NB4 (cell line): Measurements from ENCODE around the gene ACBD6.

Experiments
- DNase-seq: peaks from one replicate; pipeline ENCODE4 v3.0.0; 2010; ENCODE audit warnings: low read depth
- H3K4me3 ChIP-seq: one replicate; pipeline ENCODE4 v1.5.1; 2011; ENCODE audit warnings: mild to moderate bottlenecking, low read depth, low read length, moderate library complexity
- MYC ChIP-seq: IDR thresholded peaks from 2 replicates; pipeline ENCODE4 v1.6.1; 2011; ENCODE audit warnings: low read depth, low read length
- POLR2A ChIP-seq: IDR thresholded peaks from 2 replicates; pipeline ENCODE4 v1.6.1; 2011; ENCODE audit warnings: mild to moderate bottlenecking; ENCODE audit not compliant: insufficient read length; ENCODE audit errors: extremely low read depth
- TF ChIP-seq, protein P1 (sequence below): IDR thresholded peaks from one replicate; pipeline ENCODE4 v1.5.1; 2012; ENCODE audit warnings: low read depth, low read length
- TF ChIP-seq, protein P2 (sequence below): IDR thresholded peaks from 2 replicates; pipeline ENCODE4 v1.6.1; 2011; ENCODE audit warnings: low read depth, low read length

The ACBD6 gene

DNA sequence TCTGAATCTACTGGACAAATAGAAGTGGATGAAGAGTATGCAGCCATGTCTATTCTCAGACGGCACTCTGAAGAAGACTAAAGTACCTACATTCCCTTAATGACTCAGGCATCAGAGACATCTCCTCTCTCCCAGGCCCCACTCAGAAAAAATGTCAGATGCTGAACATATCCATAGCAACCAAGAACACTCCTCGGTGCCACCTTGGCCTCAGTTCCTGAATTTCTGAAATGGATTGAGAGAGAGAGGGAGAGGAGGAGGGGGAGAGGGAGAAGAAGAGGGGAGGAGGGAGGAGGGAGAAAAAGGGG lies 40.4 kb upstream of the ACBD6 start:
- TF ChIP-seq, protein P1, sequence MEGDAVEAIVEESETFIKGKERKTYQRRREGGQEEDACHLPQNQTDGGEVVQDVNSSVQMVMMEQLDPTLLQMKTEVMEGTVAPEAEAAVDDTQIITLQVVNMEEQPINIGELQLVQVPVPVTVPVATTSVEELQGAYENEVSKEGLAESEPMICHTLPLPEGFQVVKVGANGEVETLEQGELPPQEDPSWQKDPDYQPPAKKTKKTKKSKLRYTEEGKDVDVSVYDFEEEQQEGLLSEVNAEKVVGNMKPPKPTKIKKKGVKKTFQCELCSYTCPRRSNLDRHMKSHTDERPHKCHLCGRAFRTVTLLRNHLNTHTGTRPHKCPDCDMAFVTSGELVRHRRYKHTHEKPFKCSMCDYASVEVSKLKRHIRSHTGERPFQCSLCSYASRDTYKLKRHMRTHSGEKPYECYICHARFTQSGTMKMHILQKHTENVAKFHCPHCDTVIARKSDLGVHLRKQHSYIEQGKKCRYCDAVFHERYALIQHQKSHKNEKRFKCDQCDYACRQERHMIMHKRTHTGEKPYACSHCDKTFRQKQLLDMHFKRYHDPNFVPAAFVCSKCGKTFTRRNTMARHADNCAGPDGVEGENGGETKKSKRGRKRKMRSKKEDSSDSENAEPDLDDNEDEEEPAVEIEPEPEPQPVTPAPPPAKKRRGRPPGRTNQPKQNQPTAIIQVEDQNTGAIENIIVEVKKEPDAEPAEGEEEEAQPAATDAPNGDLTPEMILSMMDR = no peak
- TF ChIP-seq MYC (no peak), POLR2A (no peak)
- TF ChIP-seq, protein P2, sequence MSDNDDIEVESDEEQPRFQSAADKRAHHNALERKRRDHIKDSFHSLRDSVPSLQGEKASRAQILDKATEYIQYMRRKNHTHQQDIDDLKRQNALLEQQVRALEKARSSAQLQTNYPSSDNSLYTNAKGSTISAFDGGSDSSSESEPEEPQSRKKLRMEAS = no peak
- no peak overlapping the region for H3K4me3 ChIP-seq
- no peak for DNase-seq

DNA sequence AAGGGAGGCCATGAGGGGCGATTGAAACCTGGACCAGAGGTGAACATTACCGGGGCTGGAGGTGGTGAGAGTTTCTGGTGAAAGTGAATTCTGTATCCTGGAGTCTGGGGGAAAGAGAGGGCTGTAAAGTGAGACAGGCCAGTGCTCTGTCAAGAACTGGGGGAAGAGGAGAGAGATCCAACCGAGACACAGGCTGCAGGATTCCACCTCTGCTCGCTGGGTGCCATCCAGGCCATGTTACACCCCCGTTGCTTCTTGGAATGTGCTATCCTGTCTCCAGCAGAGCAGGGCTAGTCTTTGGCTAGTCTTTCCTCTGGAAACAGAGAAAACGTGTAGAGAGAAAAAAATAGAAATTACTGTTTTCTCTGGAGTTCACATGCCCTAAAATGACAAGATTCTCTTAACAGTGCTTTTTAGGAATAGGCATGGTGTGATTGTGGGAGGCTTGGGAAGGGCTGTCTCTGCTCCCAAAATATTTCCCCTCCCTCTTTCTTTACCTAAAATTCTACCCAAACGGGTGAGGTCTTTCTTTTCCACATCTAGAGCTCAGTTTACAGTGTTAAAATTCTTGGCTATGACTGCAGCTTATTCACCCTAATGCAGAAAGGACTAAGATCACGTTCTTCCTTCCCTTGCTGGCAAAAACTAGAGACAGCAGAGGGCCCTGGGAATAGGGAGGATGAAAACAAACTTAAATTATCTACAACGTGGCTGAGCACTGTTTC lies 39.9 kb upstream of the ACBD6 start:
- H3K4me3 ChIP-seq = no peak overlapping the region
- no peak for DNase-seq
- TF ChIP-seq, protein P1 = no peak
- TF ChIP-seq, protein P2 = no peak
- no peak for TF ChIP-seq POLR2A
- no peak for TF ChIP-seq MYC

DNA sequence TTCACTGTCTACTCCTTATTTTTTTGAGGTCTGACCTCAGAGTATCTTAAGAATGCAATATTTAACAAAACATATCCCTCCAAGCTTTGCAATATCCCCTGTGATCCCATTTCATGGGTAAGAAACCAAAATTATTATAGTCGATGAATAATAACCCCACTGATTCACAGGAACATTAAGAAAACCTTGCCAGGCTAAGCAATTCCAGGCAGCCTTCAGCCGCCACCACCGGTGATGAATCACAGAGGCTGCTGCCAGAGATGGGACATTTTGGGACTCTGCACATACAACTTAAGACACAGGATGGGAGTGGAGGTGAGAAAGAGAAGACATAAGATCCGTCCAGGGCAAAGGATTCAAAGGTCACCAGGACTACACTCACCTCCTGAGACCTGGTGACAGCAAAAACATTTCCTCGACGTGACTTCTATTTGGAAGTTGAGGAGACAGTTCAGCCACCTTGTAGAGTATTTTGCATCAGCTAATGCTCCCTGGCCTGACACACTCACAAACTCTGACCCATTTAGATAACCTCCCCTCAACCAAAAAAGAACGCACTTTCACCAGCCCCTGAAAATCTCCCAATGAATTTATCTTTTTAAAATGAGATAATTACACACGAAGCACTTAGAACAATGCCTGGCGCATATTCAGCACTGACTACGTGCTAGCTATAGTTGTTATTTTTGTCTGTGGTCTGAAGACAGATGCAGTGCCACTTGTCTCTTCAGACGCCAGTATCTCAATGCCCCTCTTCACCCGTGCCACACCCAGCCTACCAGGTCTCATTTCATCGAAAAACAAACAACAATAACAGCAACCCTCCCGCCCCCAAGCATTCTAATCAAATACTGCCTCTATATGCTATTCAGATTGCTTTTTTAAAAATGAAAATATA lies 38.6 kb upstream of the ACBD6 start:
- TF ChIP-seq, protein P2 = no peak
- TF ChIP-seq MYC = no peak
- TF ChIP-seq, protein P1 = no peak
- TF ChIP-seq POLR2A = no peak
- H3K4me3 ChIP-seq = no peak overlapping the region
- DNase-seq = no peak

DNA sequence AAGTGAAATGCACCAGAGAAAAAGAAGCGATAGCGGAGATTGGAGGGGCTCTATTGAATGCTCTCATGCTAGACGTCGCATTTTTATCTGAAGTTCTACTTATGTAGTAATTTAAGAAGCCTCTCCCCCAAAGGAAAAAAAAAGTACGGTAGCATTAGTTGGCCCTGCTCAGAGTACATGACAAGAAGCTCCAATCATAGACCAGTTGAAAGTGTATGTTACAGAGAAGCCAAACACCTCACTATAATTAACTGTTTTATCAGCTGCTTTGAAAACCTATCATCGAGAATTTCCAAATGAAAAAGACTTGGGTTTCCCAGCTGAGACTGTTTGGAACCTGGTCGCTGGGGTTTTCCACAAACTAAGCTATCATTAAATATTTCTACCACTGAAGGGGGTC lies 36.8 kb upstream of the ACBD6 start:
- DNase-seq = no peak
- no peak overlapping the region for H3K4me3 ChIP-seq
- TF ChIP-seq, protein P2 = no peak
- TF ChIP-seq MYC (no peak), POLR2A (no peak)
- TF ChIP-seq, protein P1 = no peak

DNA sequence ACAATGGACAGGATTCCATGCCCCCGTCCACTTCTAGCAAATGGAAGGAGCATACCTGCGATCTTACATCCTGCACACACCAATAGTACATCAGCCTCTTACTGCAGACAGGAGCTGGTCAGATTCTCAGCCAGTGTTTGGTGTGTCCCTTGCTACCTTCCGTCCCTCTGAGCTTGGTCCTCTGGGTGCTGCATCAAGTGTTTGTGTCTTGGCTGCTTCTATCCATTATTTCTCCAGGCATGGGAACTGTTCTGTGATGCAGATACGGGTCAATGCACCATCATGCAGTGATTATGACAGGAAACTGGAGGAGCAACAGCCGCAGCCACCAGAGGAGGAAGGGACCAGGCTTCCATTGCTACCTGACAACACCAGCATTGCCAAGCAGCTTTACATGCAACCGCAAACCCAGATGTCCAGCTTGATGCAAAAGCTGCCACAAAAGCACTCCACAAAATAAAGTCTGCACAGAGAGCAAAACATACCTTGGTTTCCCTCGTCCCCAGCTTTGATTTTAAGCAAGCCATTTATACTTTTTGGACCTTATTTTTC lies 34.5 kb upstream of the ACBD6 start:
- DNase-seq = no peak
- TF ChIP-seq MYC (no peak), POLR2A (no peak)
- TF ChIP-seq, protein P2 = no peak
- TF ChIP-seq, protein P1 = no peak

More for the DNA sequence above, 34.5 kb upstream of the ACBD6 start:
- H3K4me3 ChIP-seq = no peak overlapping the region
